ENCODE data around the gene C1orf35. TPM values are rescaled to one million over a fixed set of nuclear protein-coding genes. Genes with fewer than 3 reads are reported as not detected.

C1orf35 gene
- total and polyA plus RNA-seq, 2 of the 4 experiments (the other 2 are of a cell fraction) = 4.3 to 13.0 TPM

DNA sequence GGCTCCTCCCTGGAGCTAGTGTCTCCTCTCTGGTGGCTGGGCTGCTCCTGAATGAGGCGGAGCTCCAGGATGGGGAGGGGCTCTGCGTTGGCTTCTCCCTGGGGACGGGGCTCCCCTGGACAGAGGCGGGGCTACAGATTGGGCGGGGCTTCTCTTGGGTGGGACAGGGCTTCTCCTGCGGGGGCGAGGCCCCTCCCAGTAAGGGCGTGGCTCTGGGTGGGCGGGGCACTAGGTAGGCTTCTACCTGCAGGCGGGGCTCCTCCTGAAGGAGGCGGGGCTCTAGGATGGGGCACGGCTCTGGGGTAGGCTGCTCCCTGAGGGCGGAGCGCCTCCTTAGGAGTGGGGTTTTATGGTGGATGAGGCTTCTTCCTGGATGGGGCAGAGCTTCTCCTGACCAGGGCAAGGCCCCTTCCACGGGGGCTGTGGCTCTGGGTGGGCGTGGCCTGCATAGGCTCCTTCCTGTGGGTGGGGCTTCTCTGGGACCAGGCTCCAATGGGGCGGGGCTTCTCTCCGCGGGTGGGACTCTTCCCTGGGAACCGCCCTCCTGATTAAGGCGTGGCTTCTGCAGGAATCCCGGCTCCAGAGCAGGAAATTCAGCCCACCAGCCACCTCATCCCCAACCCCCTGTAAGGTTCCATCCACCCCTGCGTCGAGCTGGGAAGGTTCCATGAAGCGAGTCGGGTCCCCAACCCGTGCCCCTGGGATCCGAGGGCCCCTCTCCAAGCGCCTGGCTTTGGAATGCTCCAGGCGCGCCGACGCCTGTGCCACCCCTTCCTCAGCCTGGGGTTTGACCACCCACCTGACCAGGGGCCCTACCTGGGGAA, 43.3 kb downstream of the C1orf35 start:
- intact Hi-C loops (cut with micrococcal nuclease) (no loop called here), dilution Hi-C loops (cut with HindIII; ENCODE audit: low sequenced_read_pairs, unreplicated experiment) (no loop called here), in situ Hi-C loops (cut with MboI; ENCODE audit: low sequenced_read_pairs) (no loop called here)
- Histone ChIP-seq H3K18ac (ENCODE audit: low read depth, low read length) (no peak overlapping the region), H2BK120ac (ENCODE audit: low read depth, low read length) (no peak overlapping the region), H3K14ac (replicated peaks; ENCODE audit: low read depth, low read length) (no peak overlapping the region), H3K27me3 (ENCODE audit: control insufficient read depth, insufficient read depth, low read length) (peaks cover 38% of the 10 kb centered on the region), H4K5ac (ENCODE audit: low read depth, low read length) (no peak overlapping the region), H3K9me3 (ENCODE audit: control insufficient read depth, insufficient read depth, low read length) (peaks cover 13% of the 10 kb centered on the region; the same call in 1 of the 2 replicates), H2BK5ac (ENCODE audit: low read depth, low read length, poor library complexity, severe bottlenecking) (no peak overlapping the region), H4K91ac (ENCODE audit: insufficient read depth, low read depth, low read length) (no peak overlapping the region), H4K20me1 (ENCODE audit: insufficient read depth, low read length) (no peaks in the 10 kb centered on the region), H3K56ac (ENCODE audit: extremely low read depth, insufficient read depth, low read length) (no peak overlapping the region), H3K27ac (ENCODE audit: insufficient read depth, low read length) (no peak overlapping the region), H3K79me1 (ENCODE audit: low read depth in 1 of 2, low read length in 2 of 2) (no peaks in the 10 kb centered on the region), H3K4me2 (ENCODE audit: low read depth, low read length) (peak overlapping the region; percentile 53; the same call in 1 of the 2 replicates), H3K4ac (ENCODE audit: low read depth, low read length) (no peak overlapping the region), H3K23ac (ENCODE audit: low read depth, low read length) (no peak overlapping the region), H3K36me3 (ENCODE audit: control insufficient read depth, insufficient read depth, low read length) (no peaks in the 10 kb centered on the region), H2BK15ac (ENCODE audit: low read depth, low read length) (no peak overlapping the region), H3K4me1 (ENCODE audit: control insufficient read depth, insufficient read depth, low read length) (peaks cover 2% of the 10 kb centered on the region; the same call in 1 of the 2 replicates), H2AK9ac (replicated peaks; ENCODE audit: low read depth, low read length, poor library complexity) (peak overlapping the region; percentile 65), H3K9ac (ENCODE audit: low read depth, low read length) (no peak overlapping the region), H4K8ac (ENCODE audit: low read depth in 2 of 2, low read length in 2 of 2) (no peak overlapping the region), H2BK20ac (ENCODE audit: low read depth, low read length) (no peak overlapping the region), H2AFZ (replicated peaks; ENCODE audit: low read length, poor library complexity) (peak overlapping the region; percentile 69), H3K4me3 (ENCODE audit: insufficient read depth, low read depth, low read length) (no peak overlapping the region; the same call in 1 of the 2 replicates), H3K9me1 (ENCODE audit: insufficient read depth, low read length) (no peaks in the 10 kb centered on the region), H2AK5ac (ENCODE audit: low read depth, low read length) (no peak overlapping the region)
- ATAC-seq (ENCODE audit: low read depth) = peak; percentile 55
- ChIA-PET POLR2A (ENCODE audit: unreplicated experiment) (no interaction called here), CTCF (no interaction called here)
- WGBS, 2 experiments (ENCODE audit: extremely low coverage in 2 of 2, insufficient read length in 1 of 2) = 0% methylated on average over 7 of the region's 33 CpGs; no CpG with 5 or more reads in 1 of the 2 experiments
- no peak for TF ChIP-seq BHLHE40 (IDR thresholded peaks at IDR 0.05; ENCODE audit: low read depth, low read length)
- no peak for TF ChIP-seq RCOR1 (IDR thresholded peaks at IDR 0.05; ENCODE audit: insufficient replicate concordance, low read length)
- TF ChIP-seq SMC3 (IDR thresholded peaks at IDR 0.05; ENCODE audit: low read depth, low read length) = no peak
- TF ChIP-seq CEBPB (IDR thresholded peaks at IDR 0.05; ENCODE audit: low read depth, low read length) = no peak
- no TSS peak for BruUV-seq (replicated peaks)
- DNase-seq = no peak

Measured in IMR-90 (cell line).